Embryonic facial prominence (tissue), 1 donor: ENCODE data around the gene GPX4.
"Not testable (repeated sequence)": the region's sequence is repeated elsewhere in the genome, so short reads cannot be mapped to it uniquely, and the experiment has no call there.

Source experiments
- DNase-seq: peaks from one replicate; pipeline ENCODE4 v3.0.0-alpha.2; 2016; ENCODE audit errors: extremely low spot score

The GPX4 gene

DNA sequence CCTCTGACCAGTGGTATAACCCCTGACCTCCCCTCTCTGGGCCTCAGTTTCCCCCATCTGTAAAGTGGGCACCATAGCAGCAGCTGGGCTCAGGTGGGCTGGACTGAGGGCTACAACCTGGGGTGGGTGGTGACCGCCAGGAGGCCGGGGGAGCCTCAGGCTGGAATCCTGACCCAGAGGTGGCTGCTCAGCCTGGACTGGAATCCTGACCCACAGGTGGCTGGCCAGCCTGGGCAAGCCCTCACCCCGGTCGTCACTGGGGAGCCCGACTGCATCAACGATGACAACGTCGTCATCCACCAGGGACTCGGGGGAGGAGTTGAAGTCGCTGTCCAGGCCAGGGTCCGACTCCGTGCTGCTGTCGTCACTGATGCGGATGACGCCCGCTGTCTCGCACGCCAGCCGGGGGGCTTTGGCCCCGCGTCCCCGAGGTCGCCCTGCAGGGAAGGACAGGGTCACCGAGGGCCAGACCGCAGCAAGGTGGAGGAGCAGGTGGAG lies 10.2 kb downstream of the GPX4 start:
- no peak for DNase-seq

GRCh38 chr19:1114728-1115127 lies 10.9 kb downstream of the GPX4 start:
- DNase-seq, result not testable (repeated sequence)

DNA sequence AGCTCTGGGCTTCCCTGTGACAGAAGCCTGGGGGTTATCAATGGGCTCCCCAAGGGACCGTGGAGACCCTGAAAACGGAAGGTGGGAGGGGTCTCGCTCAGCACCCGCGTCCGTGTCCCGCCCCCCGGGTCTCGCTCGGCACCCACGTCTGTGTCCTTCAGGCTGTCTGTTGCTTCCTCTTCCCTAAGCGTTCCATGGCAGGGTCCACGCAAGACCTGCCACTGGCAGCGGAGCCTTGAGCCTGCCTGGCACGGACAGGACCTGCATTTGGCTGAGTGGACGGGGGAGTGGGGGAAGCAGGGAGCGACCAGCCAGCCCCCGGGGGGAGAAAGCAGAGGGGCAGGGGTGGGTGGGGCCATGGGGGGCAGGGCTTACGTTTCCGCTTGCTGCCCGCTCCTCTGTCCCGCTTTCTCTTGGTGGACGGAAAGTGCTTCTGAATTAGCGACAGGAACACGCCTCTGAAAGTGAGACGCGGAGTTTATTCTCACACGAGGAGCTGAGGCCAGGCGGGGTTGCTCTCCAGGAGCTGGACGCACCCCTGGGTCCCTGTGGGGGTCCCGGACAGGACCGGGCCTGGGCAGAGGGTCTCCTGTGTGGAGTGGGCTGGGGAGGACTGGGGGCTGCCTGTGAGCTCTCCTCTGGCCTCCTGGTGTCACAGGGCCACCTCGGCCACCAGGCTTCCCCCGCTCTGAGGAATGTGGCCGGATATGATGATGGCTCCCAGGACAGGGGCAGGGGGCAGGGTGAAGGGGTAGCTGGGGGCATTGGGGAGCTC lies 12.0 kb downstream of the GPX4 start:
- no peak for DNase-seq

GRCh38 chr19:1116726-1117581 lies 13.2 kb downstream of the GPX4 start:
- no peak for DNase-seq

GRCh38 chr19:1117654-1118053 lies 13.9 kb downstream of the GPX4 start:
- no peak for DNase-seq

- DNase-seq, result no peak
These were observed 15.2 kb downstream of the GPX4 start for GRCh38 chr19:1118999-1119398.

DNA sequence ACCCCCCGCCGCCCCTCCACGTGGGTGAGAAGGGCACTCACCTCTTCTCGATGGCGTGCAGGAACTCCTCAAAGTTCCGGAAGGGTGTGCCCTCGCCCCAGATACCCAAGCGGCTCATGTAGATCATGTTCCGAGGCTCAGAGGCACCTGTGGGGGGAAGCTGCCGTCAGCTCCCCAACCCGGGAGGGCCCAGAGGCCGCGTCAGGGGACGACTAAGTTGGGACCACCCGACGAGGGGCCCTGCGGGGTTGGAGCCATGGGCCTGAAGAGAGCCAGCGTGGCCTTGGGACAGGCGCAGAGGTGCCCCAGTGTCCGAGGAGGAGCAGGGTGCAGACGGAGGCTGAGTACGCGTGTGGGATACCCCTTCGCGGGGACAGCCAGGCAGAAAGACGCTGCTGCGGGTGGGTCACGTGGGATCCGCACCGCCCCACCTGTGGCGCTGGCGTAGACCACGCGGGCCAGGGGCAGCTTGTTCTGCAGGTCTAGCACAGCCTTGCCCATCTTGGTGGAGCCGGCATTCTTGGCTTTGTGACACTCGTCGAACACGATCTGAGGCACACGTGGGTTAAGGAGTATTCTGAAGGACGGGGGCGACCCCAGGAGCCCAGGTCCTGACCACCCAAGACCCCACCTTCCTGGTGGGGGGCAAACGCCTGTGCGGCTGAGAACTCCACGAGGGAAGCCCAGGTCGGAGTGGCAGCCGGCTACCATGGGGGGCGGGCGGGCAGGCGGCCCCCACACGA lies 15.9 kb downstream of the GPX4 start:
- no peak for DNase-seq

GRCh38 chr19:1121395-1121794 lies 17.6 kb downstream of the GPX4 start:
- DNase-seq, result no peak

GRCh38 chr19:1122021-1122971 lies 18.5 kb downstream of the GPX4 start:
- no peak for DNase-seq

GRCh38 chr19:1122972-1123363 lies 19.2 kb downstream of the GPX4 start:
- DNase-seq, result no peak

GRCh38 chr19:1123381-1123780 lies 19.6 kb downstream of the GPX4 start:
- no peak for DNase-seq

GRCh38 chr19:1123885-1124677 lies 20.3 kb downstream of the GPX4 start:
- DNase-seq, result no peak

- no peak for DNase-seq
These were observed 22.0 kb downstream of the GPX4 start for GRCh38 chr19:1125601-1126467.

- no peak for DNase-seq
These were observed 23.4 kb downstream of the GPX4 start for GRCh38 chr19:1126984-1127760.

DNA sequence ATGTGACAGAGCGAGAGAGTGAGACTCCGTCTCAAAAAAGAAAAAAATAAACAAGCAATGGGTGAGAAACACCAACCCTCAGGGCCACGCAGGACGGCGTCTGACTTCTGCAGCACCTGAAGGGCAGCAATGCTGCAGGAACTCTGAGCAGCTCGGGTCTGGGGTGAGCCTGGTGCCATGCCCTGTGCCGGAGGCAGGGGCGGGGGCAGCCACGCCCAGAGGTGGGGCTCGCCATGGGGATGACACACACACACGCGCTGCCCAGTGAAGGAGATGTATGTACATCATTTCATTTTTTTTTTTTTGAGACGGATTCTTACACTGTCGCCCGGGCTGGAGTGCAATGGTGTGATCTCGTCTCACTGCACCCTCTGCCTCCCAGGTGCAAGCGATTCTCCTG lies 24.3 kb downstream of the GPX4 start:
- DNase-seq, result no peak

DNA sequence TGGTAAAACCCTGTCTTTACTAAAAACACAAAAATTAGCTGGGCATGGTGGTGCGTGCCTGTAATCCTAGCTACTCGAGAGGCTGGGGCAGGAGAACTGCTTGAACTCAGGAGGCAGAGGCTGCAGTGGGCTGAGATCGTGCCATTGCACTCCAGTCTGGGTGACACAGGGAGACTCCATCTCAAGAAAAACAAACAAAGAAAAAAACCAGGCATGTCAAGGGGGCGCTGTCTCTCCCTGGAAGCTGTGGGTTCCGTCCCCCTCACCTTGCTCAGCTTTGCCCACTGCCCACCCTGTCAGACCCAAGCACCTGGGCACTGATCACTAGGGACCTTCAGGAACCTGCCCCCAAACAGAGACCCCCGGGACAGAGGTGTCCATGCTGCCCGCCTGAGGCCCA lies 25.3 kb downstream of the GPX4 start:
- not testable (repeated sequence) for DNase-seq

- DNase-seq, result no peak
These were observed 25.7 kb downstream of the GPX4 start for GRCh38 chr19:1129535-1129934.
